DND-41 (cell line): Measurements from ENCODE around the gene RASD1.

Experiments
- CTCF ChIP-seq: IDR thresholded peaks from 2 replicates; pipeline ENCODE4 v1.5.1; 2012; ENCODE audit warnings: borderline replicate concordance, low read length, moderate library complexity, mild to moderate bottlenecking; ENCODE audit not compliant: poor library complexity, severe bottlenecking; ENCODE audit errors: extremely low read depth
- EZH2 ChIP-seq: IDR thresholded peaks from 3 replicates; pipeline ENCODE4 v1.6.1; 2012; ENCODE audit warnings: borderline replicate concordance, low read depth, mild to moderate bottlenecking, moderate library complexity, low read length, inconsistent platforms; ENCODE audit not compliant: severe bottlenecking

- TF ChIP-seq CTCF (no peak), EZH2 (no peak)
Observed at GRCh38 chr17:17492571-17492970, 3.6 kb downstream of the RASD1 start.
